ENCODE measurements around the gene EGFL7. TPM values are rescaled to one million over a fixed set of nuclear protein-coding genes. Genes with fewer than 3 reads are reported as not detected.

EGFL7 gene
- total and polyA plus RNA-seq, 2 of the 8 experiments (the other 6 are each of a cell fraction or from before 2014, with no cell fraction given), result 37.8 to 53.4 TPM

- TF ChIP-seq CTCF (IDR thresholded peaks at IDR 0.05; ENCODE audit: control extremely low read depth in 1 of 3, insufficient read depth in 1 of 3, low read depth in 1 of 3, low read length in 3 of 3), result peak in 2 of 3 experiments; percentile 86 to 87; a peak in 3 of 4 replicates
- TF ChIP-seq JUN (IDR thresholded peaks at IDR 0.05; ENCODE audit: low read depth, low read length), result peak; percentile 63; the same call in 1 of the 2 replicates
- no peak for TF ChIP-seq TBP (IDR thresholded peaks at IDR 0.05; ENCODE audit: low read depth, low read length)
- TF ChIP-seq RFX5 (IDR thresholded peaks at IDR 0.05; ENCODE audit: borderline replicate concordance, low read depth, low read length), result no peak
- TF ChIP-seq CEBPB (IDR thresholded peaks at IDR 0.05; ENCODE audit: low read depth, low read length), result no peak
- no peak for TF ChIP-seq MAFK (IDR thresholded peaks at IDR 0.05; ENCODE audit: low read depth, low read length)
- TF ChIP-seq SIRT6 (IDR thresholded peaks at IDR 0.05; ENCODE audit: low read length), result no peak
- TF ChIP-seq SRF (IDR thresholded peaks at IDR 0.05; ENCODE audit: low read depth, low read length), result no peak
- no peak for TF ChIP-seq EGR1 (IDR thresholded peaks at IDR 0.05; ENCODE audit: borderline replicate concordance, low read depth, low read length)
- no peak for TF ChIP-seq MAX (IDR thresholded peaks at IDR 0.05)
- no peak for TF ChIP-seq KDM1A (IDR thresholded peaks at IDR 0.05; ENCODE audit: borderline replicate concordance, low read length)
- no peak for TF ChIP-seq TCF12 (IDR thresholded peaks at IDR 0.05; ENCODE audit: low read depth, low read length)
- no peak for TF ChIP-seq CTBP2 (IDR thresholded peaks at IDR 0.05; ENCODE audit: borderline replicate concordance, insufficient read depth, insufficient read length, low read length)
- TF ChIP-seq NANOG (IDR thresholded peaks at IDR 0.05; ENCODE audit: insufficient read depth, low read depth, low read length, poor library complexity, severe bottlenecking), result no peak
- no peak for TF ChIP-seq JUND (IDR thresholded peaks at IDR 0.05; ENCODE audit: low read length)
- TF ChIP-seq CBX5 (IDR thresholded peaks at IDR 0.05; ENCODE audit: low read depth, low read length), result no peak
- no peak for TF ChIP-seq SUZ12 (IDR thresholded peaks at IDR 0.05; ENCODE audit: low read length)
- TF ChIP-seq EZH2 (IDR thresholded peaks at IDR 0.05; ENCODE audit: low read depth, low read length, severe bottlenecking), result no peak
- no peak for TF ChIP-seq BACH1 (IDR thresholded peaks at IDR 0.05; ENCODE audit: low read length)
- TF ChIP-seq FOSL1 (IDR thresholded peaks at IDR 0.05; ENCODE audit: insufficient read depth, low read depth, low read length), result no peak
Measured at GRCh38 chr9:136631038-136632000, 31.4 kb upstream of the EGFL7 start (continued).
